ENCODE data around the gene POU2F2.

The POU2F2 gene

DNA sequence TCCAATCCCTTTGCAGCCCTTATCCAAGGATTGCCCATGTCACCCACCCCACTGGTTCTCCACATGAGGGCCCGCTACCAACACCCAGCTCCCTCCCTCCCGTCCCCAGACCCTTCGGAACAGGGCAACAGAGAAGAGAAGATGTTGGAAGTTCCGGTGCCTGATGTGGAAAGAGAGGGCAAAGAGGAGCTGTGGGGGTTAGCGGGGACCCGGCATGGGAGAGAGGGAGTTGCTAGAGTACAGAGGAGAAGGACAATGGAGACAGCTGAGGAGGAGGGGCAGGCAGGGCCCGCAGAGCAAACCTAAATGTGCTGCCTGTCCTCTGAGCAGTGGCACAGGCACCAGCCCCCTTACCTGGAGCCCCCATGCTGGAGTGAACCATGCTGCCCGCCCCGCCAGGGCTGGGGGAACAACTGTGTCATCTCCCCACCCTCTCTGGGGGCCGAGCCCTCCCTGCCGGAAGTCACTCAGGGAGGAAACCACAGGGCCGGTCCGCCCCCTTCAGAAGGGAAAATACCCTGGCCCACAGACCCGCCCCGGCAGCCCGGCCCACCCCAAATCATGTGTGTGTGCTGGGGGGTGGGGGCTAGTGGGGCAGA, at the start of gene POU2F2:
Gene POU2F2, minus strand, starts transcription at position 417 of the 599 bp plus-strand sequence. Its CDS starts 35 bp downstream, at position 382.
- DNase-seq: peak; percentile 92

DNA sequence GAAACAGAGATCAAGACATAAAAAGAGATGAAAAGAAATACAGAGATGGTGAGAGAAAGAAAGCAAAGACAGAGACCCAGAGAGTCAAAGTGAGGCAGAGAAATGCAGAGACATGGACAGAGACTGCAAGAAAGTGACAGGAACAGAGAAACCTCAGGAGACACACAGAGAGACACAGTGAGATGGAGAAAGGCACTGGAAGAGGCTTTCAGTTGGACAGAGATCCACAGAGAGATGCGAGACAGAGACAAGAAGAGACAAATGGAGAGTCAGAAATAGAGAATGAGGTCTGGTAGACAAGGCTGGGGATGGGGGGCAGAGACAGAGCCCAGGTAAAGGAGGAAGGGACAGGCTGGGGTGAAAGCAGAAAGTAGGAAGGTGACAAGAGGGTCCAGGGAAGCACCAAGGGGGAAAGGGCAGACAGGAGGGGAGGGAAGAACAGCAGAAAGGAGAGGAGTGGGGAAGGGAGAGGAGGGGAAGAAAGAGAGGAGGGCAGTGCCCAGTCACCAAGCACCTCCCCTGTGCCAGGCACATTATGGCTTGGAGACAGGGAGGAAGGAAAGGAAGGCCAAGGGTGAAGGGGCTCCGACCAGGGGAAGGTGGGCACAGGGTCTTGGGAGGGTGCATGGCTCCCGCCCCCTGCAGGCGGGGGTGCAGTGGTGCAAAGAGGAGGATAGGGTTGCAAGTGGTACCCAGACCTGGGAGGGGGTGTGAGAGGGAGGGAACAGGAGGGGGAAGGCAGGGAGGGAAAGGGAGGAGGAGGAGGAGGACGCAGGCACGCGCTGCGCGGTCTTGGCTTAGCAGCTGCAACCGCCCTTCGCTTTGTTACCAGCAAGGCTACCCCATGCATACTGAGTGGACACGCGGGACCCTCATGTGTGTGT, 46.8 kb upstream of the POU2F2 start:
- no peak for DNase-seq

DNA sequence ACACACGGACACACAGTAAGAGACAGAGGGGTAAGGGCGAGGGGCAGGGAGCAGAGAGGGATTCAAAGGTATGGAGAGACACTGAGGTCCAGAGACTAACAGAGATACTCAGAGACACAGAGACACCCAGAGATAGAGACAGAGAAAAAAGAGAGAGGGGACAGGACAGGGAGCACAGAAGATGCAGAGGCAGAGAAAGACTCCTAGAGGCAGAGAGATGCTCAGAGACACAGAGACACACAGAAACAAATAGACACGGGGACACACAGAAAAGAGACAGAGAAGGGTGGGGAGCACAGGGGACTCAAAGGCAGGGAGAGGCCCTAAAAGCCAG, 45.4 kb upstream of the POU2F2 start:
- no peak for DNase-seq

DNA sequence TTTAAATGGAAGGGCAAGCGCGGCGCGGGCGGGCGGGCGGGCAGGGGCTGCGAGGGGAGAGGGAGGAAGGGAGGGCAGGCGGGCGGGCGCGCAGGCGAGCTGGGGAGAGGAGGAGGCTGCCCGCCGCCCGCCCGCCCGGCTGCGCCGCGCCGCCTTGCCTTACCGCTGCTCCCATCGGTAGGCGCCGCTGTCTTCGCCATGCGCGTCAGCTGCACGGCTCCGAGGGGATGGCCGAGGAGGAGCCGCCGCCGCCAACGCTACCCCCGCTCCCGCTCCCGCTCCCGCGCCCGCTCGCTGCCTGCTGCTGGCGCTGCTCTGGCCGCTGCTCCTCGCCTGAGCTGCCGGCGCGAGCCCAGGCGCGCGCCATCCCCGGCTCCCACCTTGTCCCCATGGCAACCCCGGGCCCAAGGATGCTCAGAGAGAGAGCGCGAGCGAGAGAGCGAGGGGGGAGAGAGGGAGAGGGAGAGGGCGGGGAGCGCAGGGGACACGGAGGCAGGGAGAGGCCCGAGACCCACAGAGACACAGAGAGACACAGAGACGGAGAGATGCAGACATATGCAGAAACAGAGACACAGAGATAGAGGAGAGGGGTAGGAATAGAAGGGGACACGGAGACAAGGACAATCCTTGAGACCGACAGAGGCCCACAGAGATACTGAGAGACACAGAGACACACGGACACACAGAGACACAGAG, 44.9 kb upstream of the POU2F2 start:
- DNase-seq: peak; percentile 86

DNA sequence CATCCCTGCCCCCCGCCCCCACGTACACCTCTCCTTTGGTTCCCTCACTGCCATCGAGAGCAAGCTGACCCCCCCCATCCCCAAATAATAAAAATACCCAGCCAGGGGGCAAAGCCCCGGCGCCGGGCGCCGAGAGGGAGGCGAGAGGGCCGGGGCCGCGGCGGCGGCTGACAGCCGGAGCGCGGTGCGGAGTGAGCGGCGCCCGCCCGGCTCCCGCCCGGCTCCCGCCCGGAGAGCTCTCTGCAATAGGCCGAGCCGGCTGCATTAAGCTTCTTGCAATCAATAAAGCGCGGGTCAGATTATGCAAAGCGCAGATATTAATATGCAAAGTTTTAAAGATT, 44.4 kb upstream of the POU2F2 start:
- no peak for DNase-seq

DNA sequence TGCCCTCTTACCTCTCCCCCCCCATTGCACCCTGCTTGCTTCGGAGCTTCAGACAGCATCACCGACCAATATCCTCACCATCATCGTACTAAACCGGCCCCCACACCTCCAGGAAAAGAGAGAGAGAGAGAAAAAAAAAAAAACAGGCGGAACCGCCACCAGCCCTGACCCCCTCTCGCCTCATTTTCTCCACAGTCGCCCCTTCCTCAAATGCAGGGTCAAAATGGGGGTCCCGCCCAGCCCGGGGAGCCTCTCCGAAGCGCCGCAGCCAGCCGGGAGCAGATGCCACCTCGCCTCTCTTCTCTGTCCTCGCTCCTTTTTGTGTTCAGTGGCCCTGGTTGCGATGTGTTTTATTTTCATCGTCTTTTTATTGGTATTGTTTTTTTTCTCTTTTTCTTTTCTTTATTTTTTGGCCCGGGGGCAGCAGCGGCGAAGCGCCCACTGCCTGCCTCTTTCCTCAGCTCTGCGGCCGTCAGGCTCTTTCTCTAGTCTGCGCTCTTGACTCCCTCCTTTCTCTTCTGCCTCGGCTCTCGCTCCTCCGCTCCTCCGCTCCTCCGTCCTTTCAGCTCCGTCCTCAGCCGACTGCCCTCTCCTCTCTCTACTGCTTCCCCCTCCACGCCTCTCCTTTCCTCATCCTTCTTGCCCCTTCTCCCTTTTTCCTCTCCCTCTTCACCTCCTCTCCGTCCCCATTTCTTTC, 43.9 kb upstream of the POU2F2 start:
- DNase-seq: peak; percentile 37

DNA sequence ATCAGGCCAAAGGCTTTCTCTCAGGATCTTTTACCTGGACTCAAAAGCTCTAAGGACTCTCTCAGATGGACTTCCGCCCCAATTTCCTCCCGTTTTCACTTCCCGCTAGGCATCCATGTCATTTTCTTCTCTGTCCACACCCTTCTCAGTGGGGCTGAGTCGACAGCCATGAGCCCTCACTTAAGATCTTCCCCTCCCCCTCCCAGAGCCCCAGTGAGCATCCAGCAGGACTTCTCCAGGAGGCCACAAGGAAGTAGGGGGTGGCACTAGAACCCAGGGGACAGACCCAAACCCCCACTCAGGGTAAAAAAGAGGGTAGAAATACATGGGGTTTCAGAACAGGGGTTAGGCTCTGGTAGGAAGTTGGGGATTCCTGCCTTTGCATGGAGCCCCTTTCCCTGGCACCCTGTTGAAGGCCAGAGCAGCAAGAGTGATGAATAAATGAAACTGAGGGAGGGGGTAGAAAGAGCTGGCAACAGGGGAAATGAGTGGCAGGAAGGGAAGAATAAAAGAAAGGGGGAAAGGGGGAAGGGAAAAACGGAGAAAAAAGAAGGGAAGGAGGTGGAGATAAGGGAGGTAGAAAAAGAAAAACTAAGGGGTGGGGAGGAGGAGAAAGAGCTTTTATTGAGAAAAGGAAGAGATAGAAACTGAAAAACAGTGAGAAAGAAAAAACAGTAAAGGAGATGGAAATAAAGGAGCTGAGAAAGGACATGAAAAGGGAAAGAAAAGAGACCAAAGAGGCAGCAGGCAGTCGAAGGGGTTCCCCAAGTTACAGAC, 42.9 kb upstream of the POU2F2 start:
- DNase-seq: no peak

DNA sequence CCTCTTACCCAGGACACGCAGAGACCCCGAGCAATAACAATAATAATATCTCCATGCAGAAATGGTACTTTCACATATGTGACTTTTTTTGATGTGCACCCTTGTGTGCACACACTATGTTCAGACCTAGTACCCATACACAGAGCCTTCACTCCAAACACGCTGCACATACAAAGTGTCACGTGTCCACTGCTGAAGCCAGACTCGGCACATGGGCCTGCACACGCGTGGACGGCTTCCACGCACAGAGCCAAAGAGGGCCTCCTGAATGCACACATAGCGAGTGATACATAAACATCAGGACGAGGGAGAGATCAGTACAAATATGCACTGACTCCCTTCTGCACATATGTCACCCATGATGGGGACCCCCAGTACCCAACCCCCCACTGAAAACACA, 41.9 kb upstream of the POU2F2 start:
- DNase-seq: no peak

DNA sequence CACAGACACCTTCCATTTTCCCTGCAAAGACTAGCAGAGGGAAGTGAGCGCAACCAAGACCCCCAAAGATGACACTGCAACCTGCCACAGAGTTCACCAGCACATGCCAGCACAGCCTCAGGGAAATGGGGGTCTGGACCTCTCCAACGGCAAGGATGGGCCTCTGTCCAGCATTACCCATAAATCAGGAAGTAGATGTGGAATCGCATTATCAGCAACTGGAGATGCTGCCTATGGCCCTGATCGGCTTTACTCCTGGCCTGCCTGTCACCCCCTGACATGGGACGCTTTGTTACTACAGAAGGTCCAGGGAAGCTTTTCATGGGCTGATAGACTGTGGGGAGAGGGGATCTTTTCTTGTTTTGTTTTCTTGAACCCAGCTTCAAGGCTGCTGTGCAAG, 41.4 kb upstream of the POU2F2 start:
- no peak for DNase-seq

DNA sequence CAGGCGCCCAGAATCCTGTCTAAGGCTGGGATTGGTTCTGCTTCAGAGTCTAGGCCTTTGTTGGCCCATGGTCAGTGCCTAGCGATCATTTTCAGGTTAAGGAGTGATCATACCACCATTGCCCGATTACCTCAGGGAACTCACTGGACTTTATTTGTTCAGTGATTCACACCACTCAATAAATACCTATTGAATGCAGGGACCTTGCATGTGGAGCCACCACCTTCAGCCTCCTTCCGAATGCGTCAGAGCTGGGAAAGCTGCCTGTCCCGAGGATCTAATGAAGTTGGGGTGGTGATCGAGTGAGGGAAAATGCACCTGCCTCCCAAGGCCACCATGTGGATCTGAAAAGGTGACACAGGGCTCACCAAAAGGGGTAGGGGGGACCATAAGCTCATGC, 40.0 kb upstream of the POU2F2 start:
- DNase-seq: no peak

DNA sequence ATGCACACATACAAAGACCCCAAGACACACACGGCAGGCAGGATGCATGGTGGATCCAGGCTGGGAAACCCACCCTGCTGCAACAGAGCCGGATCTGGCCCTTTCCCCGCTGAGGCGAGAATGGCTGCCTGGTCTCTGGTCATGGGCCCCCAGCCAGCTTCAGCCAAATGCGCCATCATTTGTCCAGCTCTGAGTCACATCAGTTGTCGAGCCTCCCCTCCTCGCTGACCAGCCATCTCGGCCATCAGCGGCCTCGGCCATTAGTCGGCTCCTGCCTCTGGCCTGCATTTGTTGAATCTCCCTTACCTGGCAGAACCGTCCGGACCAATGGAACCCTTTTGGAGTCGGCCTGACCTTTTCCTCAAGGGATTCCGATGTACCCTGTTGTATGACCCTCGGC, 38.5 kb upstream of the POU2F2 start:
- DNase-seq: no peak

DNA sequence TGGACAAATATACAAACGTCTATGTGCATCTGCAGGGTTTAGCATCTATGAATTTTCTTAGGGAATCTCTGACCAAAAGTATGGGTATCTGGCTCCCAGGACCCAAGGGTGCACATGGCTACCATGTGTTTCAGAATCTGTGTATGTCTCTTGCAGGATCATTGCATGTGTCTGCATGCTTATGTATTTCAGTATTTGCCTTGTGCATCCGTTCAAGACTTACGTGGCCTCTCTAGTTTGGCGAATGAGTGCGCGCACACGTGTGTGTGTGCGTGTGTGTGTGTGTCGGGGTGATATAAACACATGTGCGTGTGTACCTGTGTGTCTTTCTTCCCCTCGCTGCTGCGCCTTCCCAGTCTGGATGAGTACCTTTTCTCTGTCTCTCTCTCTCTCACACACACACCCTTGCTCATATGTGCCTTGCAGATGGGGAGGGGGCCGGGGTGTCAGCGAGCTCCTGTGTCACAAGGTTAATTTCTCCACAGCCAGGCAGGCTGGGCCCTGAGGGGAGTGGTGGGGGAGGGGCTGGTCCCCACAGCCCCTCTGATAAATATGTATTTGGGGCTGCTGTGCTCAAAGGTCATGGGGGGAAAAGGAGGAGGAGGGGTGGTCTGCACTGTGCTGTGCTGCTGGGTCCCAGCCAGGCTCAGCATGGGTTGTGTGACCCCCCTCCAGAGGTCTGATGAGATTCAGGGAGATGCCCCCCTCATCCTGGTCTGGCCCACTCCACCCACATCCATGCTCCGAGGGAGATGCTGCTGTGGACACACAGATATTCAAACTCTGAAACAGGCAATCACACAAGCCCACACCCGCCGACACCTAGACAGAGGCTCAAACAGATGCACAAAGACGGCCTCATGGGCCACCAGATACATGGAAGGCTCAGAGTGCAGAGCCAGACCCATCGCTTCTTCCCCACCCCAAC, 37.5 kb upstream of the POU2F2 start:
- no peak for DNase-seq

DNA sequence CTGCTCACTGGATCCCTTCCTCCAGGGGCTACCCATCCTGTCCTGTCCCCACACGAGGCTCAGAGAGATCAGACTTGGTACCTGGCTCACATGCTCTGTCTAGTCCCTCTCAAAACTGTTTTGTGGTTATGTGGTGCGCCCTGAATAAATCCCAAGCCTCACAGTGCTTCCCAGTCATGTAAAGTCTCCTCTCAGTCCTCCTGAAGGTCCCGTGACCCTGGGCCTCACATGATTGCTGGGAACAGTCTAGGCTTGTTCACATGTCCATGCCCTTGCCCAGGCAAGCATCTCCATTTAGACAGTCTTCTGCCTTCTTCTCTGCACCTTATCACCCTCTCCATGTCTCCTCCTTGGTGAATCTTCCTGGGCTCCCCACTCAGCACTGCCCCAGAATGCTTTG, 36.0 kb upstream of the POU2F2 start:
- DNase-seq: no peak

DNA sequence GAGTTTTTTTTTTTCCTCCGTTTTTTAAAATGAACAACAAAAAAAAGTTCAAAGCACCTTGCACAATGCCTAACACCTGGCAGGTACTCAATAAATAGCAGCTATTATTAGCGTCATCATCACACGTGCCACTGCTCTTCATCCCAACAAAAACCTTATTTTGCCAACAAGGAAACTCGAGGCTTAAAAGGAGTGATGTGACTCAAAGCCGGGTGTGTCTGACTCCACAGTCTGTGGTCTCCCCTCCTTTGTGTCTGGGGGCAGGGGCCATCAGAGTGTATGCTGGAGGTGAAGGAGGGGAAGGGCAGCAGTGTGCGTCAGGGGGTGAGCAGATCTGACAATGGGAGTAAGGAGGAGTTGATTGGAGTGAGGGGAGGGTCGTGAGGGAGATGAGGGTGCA, 34.1 kb upstream of the POU2F2 start:
- no peak for DNase-seq

DNA sequence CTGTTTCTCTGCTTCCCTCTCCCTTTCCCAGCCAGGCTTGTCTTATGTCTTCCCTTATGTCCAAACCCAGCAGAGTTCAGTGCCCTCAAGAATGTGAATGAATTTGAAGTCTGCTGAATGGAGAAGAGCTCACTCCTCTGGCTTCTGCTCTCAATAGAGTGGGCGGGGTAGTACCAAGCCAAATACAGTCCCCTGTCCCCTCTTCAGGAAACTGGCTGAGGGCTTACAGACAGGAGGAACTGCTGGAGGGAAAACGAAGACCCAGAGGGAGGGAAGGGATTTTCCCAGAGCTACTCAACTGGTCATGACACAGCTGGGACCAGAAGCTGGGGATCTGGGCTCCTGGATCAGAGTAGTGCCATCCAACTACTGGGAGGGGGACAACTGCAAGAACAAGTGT, 32.9 kb upstream of the POU2F2 start:
- DNase-seq: no peak

DNA sequence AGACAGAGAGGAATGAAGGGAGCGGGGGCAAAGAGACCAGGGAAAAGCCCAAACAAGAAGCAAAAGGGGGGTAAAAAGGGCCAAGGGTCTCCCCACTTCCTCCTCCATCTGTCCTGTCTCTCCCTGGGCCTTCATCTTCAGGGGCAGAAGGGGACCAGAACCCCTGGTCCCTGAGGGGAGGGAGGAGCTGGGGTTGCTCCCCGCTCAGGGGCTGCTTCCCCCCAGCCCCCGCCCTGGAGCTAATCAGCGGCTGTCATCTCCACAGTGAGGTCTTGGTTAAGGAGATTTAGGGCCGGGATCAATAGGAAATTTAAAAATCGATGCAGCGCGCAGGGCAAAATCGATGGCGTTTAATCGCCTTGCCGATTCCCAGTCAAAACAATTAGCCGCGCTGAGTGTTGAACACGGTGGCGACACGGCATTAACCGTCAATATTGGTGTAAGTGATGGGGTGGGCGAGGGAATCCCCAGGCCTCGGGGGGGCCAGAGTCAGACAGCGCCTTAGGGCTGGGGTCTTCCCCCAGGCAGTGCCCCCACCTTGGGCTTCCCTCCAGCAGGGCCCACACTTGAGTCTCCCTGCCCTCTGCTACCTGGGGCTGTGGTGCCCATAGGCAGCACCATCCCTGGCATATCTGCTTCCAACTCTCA, 29.5 kb upstream of the POU2F2 start:
- DNase-seq: no peak

DNA sequence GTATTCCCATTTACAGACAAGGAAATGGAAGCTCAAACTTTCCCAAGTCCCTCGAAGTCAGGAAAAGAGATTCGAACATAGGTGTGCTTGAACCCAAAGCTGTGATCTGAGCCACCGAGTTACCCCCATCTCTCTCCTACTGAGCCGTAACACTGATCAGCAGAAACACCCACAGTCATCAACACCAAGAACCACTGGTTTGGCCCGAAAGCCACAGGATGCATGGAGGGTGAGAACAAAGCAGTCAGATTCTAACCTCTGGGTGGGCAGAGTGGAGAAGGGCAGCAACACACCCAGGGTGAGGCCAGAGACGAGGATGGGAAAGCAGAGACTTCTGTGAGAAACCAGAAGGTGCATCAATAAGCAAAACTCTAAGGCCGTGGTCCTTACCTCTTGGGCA, 27.7 kb upstream of the POU2F2 start:
- no peak for DNase-seq

DNA sequence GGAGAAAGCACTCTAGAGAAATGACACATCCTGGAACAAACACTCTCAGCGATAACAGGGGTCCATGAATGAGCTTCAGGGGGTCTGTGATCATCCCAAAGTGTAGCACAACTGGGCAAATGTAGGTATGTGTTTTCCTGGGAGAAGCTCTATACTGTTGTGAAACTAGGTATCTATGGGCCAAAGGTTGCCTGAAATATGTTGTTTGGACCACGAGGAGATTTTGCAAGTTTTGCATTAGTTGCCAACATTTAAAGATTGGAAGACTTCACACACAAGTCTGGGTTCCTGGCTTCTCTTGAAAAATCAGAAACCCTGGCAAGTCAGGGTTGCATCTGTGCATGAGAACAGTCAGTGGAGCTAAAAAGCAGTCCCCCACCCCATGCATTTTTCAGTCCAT, 26.7 kb upstream of the POU2F2 start:
- DNase-seq: no peak

DNA sequence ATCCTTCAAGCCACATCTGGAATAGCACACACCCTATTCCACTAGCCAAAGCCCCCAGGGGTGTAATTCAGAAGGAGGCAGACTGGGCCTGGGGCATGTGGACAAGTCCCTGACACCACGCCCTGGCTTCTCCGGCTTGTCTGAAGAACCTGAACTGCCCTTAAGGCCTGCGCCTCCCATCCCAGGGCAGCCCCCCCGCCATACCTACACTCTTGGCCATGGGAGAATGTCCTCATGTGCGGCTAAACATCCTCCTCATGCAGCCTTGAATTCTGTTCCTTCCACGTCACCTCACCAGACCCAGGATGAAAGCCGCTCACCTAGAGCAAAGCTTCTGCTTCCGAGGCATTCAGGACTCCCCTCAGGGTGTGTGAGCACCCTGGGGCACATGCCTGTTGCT, 24.3 kb upstream of the POU2F2 start:
- no peak for DNase-seq

DNA sequence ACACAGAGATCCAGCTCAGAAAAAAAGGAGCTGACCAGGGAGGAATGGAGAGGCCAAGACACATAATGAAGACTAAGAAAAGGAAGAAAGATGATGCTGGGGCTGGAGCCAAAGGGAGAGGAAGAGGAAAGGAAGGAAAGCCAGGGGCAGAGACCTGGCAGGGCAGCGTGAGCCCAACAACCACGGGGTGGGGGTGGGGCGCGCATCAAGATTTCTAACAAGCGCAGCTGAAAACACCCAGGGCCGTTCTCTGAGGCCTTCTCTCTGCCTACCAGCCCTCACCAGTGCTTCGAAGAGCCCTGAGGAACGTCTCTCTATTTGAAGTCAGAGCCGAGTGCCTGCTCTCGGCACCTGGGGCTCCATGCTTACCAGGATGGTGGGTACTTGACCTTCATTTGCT, 23.6 kb upstream of the POU2F2 start:
- DNase-seq: no peak
